Stimulated activated CD8-positive, alpha-beta memory T cell treated with anti-CD3 and anti-CD28 coated beads, Interleukin-4, amount 100 ng/mL, for 24 hours (primary cell): ENCODE measurements around the gene TMEM184B.

Experiments
- DNase-seq: peaks from one replicate; pipeline ENCODE4 v3.0.0-alpha.2; 2020; ENCODE audit warnings: low read depth

Gene TMEM184B

DNA sequence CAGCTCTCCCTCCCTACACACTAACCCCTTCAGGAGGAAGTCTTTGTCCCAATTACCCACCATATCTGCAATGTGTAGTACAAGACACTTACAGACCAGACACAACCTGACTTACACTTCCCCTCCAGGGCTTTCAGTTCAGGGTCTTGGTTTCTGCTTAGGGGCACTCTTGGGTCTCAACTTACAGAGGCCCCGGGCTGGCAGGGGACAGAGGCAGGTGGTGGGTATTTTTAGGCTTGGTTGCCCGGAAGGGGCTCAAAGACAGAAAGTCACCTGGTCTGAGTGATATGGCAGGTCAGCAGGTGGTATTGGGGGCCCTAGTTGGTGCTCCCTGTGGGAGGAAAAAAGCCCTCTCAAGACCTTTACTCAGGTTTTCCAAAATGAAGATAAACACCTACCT lies 3.4 kb upstream of the TMEM184B start:
- no peak for DNase-seq

DNA sequence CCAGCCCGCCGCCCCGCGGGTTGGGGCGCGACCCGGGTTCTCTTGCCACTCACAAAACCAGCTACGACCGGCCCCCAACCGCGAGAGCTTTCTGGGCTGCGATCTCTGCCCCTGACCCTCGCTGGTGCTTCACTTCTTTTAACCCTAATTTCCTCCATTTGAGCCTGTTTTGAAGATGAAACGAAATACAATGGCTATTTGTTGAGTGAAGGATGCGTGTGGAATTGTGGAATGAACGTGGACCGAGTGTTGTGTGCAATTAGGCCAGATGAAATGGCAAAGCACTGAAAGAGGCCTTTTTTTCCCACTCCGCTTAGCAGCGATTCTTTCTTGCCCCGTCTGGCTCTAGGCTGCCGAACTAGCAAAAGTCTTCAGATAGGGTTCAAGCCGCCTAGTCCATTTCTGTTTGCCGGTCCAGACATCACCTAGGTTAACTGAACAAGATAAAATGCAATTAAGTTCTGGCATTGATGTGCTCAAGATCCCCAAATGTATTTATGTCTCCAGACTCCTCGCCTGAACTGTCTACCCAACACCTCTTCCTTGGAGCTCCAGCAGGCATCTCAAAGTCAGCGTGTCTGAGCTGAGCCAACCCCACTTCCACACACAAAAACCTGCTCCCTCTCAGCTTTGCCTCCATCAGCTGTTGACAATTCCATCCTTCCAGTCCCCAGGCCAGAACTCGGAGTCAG lies 471 bp upstream of the TMEM184B start:
- no peak for DNase-seq

DNA sequence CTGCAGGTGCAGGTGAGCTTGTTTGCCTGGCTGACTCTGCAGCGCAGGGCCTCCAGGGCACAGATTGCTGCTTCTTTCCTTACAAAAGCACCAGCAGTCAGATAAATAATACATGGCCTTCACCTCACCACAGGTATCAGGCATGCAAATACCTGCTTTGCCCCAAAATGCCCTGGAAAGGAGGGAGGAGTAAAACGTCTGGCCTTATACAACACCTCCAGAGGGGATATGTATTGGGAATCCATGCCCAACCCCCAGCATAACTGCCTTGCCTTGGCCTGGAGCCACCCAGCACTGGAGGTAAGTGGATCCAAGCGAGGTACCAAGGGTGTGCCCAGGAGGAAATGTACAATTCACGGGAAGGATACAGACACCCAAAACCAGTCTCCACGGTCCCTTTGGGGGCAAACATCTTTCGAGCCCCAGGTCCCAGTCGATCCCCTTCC lies 860 bp downstream of the TMEM184B start:
- DNase-seq = no peak

DNA sequence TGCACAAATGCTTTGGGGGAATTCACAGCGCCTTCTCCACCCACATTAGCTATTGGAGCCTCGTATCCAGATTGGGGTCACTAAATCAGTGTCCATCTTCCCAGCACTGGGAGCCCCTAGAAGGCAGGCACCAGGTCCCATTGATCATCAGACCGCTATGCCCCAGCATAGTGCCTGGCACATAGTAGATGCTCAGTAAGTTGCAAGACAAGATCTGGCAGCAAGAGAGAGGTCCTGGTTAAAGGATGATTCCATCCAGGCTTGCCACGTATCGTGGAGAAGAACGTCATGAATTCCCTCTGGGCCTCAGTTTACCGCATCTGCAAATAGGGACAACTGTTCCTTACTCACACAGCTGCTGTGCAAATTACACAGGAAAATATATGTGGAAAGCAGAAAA lies 1.7 kb downstream of the TMEM184B start:
- no peak for DNase-seq

DNA sequence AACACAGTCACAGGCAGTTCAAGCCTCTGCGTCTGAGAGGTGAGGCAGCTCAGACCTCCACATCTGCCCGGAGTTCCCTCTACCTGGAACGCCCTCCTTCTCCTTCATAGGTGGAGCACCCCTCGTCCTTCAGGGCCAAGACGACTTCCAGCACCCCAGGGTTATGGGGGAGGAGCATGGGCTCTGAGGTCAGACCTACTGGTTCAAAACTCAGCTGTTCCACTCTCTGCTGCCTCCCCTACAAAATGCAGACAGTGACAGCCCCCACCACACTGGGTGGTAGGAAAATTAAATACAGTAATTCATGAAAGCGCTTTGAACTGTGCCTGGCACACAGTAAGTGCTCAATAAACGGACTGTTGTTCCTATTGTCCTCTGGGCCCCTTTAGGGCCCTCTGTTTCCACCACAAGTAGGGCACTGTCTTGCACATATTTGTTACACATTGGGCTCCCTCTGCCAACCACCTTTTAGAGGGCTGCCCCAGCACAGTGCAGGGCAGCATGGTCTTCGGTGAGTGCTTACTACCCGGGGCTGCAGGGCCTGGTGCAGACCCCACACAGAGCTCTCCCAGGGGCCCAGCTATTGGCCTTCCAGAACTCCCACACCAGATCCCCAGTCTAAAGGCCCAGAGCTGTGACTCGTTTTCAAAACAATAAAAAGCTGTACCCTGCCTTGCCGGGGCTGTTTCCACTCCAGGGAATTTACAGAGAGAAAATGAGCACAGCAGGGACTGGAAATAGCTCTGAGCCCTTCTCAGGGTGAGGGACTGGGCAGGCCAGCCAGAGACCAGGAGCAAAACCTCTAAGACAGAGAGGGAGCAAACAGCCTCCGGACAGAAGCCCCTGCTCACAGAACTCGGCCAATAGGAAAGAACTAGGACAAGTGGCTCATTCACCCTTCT lies 2.5 kb downstream of the TMEM184B start:
- no peak for DNase-seq

DNA sequence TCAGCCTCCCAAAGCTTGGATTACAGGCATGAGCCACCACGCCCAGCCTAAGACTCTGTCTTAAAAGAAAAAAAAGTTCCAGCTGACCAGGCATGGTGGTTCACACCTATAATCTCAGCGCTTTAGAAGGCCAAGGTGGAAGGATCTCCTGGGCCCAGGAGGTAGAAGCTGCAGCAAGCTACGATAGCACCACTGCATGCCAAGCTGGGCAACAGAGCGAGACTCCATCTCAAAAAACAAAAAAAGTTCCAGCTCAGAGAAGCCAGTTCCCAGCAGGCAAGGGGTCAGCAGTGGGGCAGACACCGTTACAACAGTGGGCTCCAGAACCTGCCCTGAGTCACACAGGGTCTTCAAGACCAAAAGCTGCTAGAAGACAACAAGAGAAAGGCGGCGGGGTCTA lies 3.3 kb downstream of the TMEM184B start:
- no peak for DNase-seq

DNA sequence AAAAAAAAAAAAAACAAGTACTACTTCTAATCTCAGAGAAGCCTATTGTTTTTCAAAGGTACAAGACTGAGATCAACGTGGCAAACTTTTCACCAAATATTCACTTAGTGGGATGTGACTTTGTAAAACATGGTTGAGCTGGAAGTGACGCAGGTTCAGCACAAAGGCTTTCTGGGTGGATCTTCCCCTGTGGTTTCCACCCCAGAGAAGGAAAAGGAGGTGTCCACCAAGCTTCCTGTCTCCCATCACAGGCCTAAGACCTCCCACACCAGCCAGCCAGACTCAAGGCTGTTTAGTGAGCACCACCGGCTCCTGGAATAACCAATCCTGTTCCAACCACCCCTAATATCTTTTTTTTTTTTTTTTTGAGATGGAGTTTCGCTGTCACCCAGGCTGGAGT lies 5.7 kb downstream of the TMEM184B start:
- DNase-seq = peak; percentile 14

DNA sequence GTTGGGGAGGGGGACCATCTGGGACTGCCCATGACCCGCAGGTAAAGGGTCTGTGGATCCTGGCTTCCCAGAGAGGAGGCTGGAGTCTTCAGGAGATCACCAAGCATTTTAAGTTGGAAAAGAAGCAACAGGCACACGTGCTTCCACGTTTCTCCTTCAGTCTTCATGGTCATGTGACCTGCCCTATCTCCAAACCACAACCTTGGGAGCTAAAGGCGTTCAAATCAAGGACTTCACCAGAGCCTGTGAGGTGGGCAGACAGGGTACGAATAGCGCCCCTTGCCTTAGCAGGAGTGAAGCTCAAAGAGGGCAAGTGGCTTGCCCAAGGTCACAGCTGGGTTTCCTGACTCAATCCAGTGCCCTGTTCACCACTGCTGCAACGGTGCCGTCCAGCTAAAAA lies 6.7 kb downstream of the TMEM184B start:
- DNase-seq = no peak

DNA sequence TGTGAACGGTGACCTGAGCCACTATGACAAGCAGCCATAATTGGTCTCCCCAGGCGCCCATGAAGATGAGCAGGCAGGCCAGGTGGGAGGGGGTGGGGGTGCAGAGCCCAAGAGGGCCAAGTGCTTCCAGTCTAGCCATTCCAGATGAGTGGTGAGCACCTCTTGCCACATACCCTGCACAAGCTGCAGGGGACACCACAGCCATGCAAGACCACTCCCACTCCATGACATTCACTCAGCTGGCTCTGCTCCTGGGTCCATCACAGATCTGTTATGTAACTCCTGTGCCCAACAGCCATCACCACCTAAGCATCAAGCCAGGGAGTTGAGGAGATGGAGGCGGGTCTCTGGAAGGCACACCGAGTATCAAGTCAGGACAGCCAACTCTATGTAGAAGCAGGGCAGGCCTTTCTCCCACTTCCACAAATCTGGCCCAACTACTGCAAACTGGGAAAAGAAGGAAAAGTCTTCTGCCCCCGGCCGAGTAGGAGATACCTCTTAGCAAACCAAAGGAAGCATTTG lies 8.4 kb downstream of the TMEM184B start:
- no peak for DNase-seq

DNA sequence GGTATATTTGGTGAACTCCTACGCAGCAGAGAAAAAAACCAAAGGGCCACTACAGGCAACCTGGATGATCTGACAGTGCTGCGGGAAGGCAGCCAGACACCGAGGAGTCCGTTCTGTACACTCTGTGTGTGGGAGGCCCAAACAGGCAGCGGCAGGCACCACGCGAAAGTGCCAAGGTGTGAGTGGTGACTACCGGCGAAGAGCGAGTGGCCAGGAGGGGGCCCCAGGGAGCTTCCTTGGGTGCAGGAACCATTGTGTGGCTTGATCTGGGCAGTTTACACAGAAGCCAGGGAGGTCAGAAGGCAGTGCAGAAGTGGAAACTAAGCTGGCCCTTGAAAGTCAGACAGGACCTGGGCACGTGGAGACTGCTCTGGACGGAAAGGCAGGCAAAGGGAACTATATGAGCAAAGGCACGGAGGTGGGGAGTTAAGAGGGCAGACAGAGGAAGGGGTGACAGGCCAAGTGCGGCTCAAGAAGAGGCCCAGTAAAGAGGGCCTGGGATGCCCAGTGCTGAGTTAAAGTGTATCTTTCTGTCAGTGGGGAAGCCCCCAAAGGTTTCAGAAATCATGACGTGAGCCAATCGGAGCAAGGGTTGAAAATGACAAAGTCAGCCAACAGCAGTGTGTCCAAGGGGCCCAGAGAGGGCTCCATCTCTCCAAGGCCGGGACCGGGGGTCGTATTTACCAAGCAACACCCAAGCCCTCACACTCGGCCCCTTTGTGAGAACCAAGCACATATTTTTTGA lies 10.6 kb downstream of the TMEM184B start:
- DNase-seq = peak; percentile 31

DNA sequence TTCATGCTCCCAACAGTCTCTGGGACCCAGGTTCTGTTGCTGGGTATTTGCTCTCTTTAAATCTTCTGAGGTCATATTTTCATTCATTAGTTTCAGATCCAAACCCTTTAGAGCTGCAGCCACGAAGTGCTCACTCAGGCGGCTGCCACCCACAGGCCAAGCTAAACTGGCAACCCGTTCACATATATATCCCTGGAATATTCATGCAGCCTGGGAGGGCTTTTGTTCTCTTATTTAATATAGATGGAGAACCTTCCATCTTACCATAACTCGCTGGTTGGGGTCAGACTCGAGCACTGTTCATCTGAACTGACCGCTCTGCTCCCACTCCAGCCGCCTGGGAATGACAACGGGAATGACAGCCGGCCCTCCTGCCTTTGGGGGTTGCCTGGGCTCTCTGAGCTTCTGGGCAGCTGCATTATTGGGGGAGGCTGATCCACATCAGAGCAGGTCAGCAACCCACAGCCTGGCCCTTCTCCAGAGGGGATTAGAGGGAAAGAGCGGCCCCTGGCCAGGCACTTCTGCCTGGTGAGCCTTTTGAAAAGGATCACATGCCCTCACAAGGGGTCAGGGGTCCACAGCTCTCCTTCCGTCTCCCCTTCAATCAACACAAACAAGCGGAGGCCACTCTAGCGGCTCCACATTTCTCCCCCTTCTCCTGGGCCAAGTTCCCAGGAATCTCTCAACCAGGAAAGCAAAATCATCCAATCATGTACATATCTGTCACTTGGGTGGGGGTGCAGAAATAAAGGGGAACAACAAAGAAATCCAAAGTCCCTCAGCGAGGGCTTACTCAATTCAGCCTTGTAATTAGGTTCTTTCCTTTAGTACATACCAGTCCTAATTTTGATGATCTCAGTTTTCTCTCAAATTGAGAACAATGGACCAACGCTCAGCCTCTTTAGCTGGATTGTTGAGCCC lies 11.8 kb downstream of the TMEM184B start:
- no peak for DNase-seq

DNA sequence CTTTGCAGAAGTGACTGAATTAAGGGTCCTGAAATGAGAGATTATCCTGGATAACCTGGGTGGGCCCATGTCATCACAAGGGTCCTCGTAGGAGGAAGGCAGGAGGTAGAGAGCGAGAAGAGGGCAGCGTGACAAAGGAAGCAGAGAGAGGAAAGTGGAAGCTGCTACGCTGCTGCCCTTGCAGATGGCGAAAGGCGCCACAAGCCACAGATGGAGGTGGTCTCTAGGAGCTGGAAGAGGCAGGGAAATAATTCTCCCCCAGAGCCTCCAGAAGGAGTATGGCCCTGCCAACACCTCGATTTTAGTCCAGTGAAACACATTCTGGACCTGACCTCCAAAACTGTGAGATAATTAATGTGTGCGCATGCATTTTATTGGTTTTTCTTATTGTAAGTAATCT lies 13.4 kb downstream of the TMEM184B start:
- no peak for DNase-seq

DNA sequence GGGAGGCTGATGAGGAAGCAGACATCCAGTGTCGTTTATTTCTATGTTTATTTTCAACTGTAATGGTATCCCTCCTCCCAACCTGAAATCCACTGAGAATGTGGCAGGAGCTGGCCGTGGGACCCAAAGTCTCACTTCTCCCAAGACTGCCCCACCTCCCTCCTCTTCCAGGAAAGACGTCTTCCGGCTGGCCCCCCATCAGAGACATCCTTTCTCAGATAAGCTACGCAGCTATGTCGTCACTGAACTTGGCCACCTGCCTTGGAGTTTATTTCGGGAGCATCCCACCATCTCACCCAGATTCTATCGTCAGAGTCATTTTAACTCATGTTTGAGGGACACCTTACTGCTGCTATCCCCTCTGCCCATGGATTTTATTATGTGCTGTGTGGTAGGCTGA lies 13.9 kb downstream of the TMEM184B start:
- DNase-seq = no peak

DNA sequence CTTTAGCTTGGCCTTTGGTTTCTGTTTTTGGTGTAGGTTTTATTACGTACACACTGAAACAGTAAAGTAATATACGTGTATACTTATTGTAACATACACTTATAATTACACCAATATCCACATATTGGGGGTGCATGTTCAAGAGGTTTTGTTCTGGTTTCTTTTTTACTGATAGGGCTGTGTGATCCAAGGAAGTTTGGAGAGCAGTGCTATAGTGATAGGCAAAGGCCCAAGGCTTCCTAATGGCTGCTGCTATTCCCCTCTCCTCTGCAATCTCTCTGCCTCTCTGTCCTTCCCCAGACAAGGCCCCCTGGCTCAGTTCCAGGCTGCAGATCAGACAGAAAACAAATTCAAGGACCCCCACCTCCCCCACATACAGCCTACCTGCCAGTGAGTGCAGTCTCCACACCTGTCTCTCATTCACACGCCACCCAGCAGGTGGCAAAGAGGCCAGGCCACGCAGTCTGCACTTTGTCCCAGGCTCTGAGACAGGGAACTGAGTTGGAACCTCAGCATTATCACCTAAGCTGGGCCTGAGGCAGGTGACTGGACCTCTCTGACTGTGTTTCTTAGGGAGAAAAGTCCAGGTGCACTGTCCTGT lies 15.1 kb downstream of the TMEM184B start:
- no peak for DNase-seq

DNA sequence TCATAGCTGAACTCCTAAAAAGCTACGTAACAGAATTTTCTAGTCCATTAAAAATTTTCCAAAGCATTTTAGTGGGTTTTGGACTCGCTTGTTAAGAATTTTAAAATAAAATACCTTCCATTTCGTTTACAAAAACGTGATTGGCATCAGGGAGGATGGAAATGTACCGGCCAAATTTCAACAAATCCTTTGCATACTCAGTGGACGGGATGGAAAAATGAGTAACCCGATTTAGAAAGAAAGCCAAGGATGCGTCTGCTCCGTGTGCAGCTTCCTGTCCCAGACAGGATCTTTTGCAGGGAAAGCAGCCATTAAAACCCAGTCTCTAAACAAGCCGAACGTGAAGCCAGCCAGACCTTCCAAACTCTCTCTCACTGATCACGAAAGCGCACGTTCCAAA lies 15.6 kb downstream of the TMEM184B start:
- no peak for DNase-seq

DNA sequence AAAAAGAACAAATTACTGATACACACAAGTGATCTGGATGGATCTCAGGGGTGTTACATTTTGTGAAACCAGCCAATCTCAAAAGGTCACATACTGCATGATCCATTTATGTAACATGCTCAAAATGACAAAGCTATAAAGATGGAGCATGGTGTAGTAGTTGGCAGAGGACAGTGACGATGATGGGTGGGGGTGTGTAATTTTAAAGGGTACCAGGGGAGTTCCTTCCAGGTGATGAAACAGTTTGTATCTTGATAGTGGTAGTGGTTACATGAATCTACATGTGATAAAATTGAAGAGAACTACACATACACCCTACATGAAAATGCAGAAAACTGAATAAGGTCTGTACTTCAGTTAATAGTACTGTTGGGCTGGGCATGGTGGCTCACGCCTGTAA lies 17.1 kb downstream of the TMEM184B start:
- no peak for DNase-seq

DNA sequence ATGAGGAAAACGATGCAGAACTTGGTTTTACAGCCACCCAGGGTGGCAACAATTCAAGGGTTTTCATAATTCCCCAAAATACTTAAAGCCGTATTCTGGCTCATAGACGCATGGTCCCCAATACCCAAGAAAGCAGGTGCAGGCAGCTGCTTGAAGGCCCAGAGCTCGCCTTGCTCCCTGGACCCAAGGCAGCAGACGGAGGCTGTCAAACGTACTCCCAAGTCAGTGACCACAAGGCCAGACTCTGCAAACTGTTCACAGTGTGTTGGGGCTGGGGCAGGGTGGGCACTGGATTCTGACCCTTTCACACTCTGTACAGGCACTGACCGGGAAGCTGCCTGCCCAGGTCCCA lies 21.5 kb downstream of the TMEM184B start:
- no peak for DNase-seq

DNA sequence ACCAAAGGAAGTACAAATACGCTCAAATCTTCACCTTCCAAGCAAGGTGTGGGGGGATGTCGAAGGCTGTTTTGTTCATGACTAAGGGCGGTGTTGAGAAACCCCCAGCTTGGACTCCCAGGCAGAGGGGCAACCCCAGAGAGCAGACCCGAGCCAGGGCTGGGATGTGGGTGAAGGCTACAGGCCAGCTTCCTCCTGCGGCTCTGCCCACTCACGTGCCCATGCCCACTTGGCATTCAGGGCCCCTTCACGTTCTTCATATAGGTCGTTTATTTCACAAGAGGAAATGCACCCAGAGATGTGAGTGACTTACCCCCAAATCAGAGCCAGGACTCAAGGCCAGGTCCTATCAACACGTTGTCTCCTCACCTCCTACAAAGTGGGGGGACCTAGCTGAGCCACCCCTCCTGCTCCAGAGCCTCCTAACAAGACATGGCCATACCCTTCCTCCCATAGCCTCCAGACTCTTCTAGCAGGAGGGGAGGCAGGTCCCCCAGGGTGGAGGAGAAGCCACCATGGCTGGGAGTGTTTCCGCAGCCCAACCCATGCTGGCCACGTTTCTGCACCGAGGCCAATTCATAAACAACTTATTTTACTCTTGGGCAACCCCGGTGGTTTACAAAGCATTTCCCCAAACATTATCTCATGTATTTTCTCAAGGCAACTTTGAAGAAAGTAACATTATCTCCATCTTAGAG lies 22.0 kb downstream of the TMEM184B start:
- DNase-seq = no peak

DNA sequence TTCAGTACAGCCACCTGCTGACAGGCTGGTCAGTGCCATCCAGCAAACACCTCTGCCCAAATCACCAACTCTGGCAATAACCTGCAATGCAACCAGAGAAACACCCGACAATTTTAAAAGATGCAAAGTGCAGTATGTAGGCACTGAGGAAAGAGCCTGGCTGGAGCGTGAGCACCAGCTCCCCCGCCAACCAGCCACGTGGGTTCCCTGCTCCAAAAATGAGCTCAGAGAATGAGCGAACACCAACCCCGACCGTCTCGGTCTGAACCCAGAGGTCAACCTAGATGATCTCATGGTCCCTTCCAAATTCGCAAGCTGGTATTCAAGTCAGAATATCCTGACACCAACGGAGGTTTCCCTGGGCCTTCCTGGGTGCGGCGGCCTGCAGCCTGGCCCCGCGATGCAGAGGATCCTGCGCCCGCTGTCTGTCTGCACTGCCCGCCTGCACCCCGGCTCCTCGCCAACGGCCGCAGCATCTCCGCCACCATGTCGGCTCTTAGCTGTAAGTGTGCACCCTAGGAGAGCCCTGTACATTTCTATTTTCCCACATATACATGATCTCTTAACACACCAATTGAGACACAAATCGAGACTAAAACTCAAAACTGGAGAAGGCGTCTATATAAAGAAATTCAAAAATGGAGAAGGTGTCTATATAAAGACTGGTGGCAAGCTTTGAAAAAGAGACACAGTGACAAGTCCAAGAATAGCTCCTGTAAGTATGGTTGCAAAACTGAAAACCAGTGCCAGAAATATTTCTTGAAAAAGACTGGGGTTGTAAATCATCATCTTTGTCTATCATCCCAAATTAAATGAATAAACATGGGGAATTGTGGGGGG lies 22.8 kb downstream of the TMEM184B start:
- DNase-seq = no peak

DNA sequence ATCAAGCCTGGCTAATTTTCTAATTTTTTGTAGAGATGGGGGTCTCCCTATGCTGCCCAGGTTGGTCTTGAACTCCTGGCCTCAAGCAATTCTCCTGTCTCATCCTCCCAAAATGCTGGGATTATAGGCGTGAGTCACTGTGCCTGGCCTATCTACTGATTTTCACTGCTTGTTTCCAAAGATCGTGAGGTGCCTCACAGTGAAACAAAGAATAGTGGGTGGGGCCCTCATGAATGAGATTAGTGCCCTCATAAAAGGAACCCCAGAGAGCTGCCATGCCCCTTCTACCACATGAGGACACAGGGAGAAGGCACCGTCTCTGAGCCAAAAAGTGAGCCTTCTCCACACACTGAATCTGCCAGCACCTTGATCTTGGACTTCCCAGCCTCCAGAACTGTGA lies 23.5 kb downstream of the TMEM184B start:
- DNase-seq = no peak
